Psoas muscle (tissue), 8 donors: ENCODE measurements around the gene CD2AP. TPM values are rescaled to one million over a fixed set of nuclear protein-coding genes. Genes with fewer than 3 reads are reported as not detected.

Source experiments
- ATAC-seq, 4 donors: fragments of 200-7000 bp; cut with Tn5 transposase; one replicate each; pipeline ENCODE4 v1.9.1; 2020; ENCODE audit warnings: moderate library complexity in 3 of 4, mild to moderate bottlenecking in 2 of 4
- DNase-seq, 2 donors: peaks; one replicate each; pipeline ENCODE4 v3.0.0-alpha.2; 2020
- H3K27ac ChIP-seq: fragments of 200-600 bp; one replicate; pipeline ENCODE4 v1.8.0; 2022
- H3K27me3 ChIP-seq, 3 donors: fragments of 200-600 bp in 1 of 3; one replicate each; pipeline versions ENCODE4 v1.6.1 to v1.8.0; 2013 to 2022; ENCODE audit warnings: low read length in 2 of 3, mild to moderate bottlenecking in 2 of 3, moderate library complexity in 1 of 3; ENCODE audit not compliant: insufficient read depth in 3 of 3
- H3K36me3 ChIP-seq, 2 donors: fragments of 200-600 bp in 1 of 2; one replicate each; pipeline versions ENCODE4 v1.6.1 to v1.8.0; 2013 to 2022; ENCODE audit warnings: low read depth in 1 of 2, mild to moderate bottlenecking in 1 of 2, moderate library complexity in 1 of 2; ENCODE audit not compliant: insufficient read depth in 1 of 2
- H3K4me1 ChIP-seq: fragments of 200-600 bp; one replicate; pipeline ENCODE4 v1.8.0; 2022
- H3K4me3 ChIP-seq: fragments of 200-600 bp; one replicate; pipeline ENCODE4 v1.8.0; 2022; ENCODE audit warnings: mild to moderate bottlenecking
- H3K9me3 ChIP-seq: fragments of 200-600 bp; one replicate; pipeline ENCODE4 v1.8.0; 2022
- CTCF ChIP-seq: fragments of 200-600 bp; IDR thresholded peaks from one replicate; pipeline ENCODE4 v1.8.0; 2022; ENCODE audit warnings: antibody characterized with exemption
- WGBS, 3 donors: extraction: QIAGEN DNeasy Blood & Tissue Kit; methylation state at CpG; one replicate each; pipeline versions ENCODE4 v1.1.6 to v1.1.7; 2013; 5-methylcytosine and 5-hydroxymethylcytosine counted together
- intact Hi-C, 2 donors: fragments of 100-400 bp; cut with DNase I; formaldehyde crosslinking; loops; one replicate each; pipeline versions ENCODE4 v1.11.0 to v1.14.2; 2022
- polyA plus RNA-seq, 3 donors: library from polyadenylated mRNA; stranded (reverse); fragments of 200-250 nt; gene quantifications; one replicate each; pipeline ENCODE4 v1.2.3, GENCODE V29; 2013
- total RNA-seq, 4 donors: library from RNA; stranded (reverse); fragmentation: NEBNext Ultra II Directional in 2 of 4; extraction: Animal tissue kit (Norgen Biotek cat#: 25700) in 2 of 4; gene quantifications; one replicate each; pipeline versions ENCODE4 v1.2.1 to v1.2.4, GENCODE V29; 2021 to 2023
- donor health status: healthy with polysubstance abuse.
- donor health status: DM: no; HTN: no; CAD: no; lungs with moderate emphysema.
- donor health status: Bipolar disorder and iron deficiency.
- donor health status: healthy.
- donor health status: DM: yes; HTN: yes; CAD: no.
- donor health status: DM: no; HTN: no; CAD: no.
- donor health status: DM: no; HTN: no; CAD: no.
- donor health status: DM: yes; HTN: yes; CAD: no.

The CD2AP gene
- total and polyA plus RNA-seq, 7 donors, result 3.4 to 11.7 (median 8.3) TPM

DNA sequence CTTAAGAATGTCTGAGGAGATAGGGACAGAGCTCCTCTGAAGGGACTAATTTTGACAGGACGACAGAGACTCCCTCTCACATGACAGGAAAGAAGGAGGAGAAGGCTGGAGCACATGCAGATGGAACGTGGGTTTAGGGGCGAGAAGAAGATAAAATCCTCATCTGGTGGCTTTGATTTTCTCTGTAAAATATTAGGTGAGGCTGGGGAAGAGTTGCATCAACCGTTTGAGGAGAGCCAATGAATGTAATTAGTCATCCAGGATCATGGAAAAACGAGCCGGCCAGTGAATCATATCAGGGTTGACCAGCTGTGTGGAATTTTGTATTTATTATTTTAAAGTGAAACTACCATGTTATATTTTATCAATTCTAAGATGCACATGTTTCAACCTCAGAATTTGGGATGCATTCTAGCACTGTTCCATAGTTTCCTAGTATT lies 173.9 kb downstream of the CD2AP start:
- Histone ChIP-seq H3K4me3 (no peak overlapping the region), H3K9me3 (no peaks in the 10 kb centered on the region), H3K27me3 (no peaks in the 10 kb centered on the region), H3K36me3 (no peaks in the 10 kb centered on the region), H3K4me1 (peaks cover 7% of the 10 kb centered on the region), H3K27ac (peak overlapping the region; percentile 25)
- ATAC-seq, result peak; percentile 63 to 87 (median 68)
- 15 to 31% (median 20%) methylated on average over 6 of the region's 6 CpGs for WGBS, 3 donors
- intact Hi-C loops, result no loop called here
- DNase-seq, result no peak
- TF ChIP-seq CTCF, result no peak

GRCh38 chr6:47653706-47654105 lies 176.1 kb downstream of the CD2AP start:
- WGBS, 3 donors, result 89 to 93% (median 90%) methylated on average over 5 of the region's 5 CpGs
- intact Hi-C loops, result no loop called here

DNA sequence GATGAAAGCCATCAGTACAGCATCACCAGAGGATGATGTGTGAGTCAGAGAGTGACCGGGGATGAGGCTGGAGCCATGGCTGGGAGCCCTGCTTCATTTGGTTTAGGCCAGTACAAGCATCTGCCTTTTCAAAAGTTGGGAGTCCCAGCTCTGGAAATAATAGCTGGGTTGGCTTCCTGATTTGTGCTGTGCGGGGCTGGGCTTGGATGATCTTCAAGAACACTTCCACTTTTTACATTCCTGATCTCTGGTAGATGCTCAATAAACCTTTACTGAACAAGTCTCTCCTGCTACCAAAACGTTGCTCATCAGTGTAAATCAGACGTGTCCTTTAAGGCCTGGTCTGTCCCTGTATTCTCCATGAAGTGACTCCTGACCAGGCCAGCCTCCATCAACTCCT lies 176.7 kb downstream of the CD2AP start:
- Histone ChIP-seq H3K36me3 (no peaks in the 10 kb centered on the region), H3K4me3 (no peak overlapping the region), H3K27me3 (no peaks in the 10 kb centered on the region), H3K4me1 (peaks cover 7% of the 10 kb centered on the region), H3K27ac (no peak overlapping the region), H3K9me3 (no peaks in the 10 kb centered on the region)
- DNase-seq (no peak), ATAC-seq (peak in 2 of 4 donors; percentile 34 to 48)
- intact Hi-C loops, result no loop called here
- TF ChIP-seq CTCF, result no peak
- 70 to 82% (median 80%) methylated on average over 4 of the region's 4 CpGs for WGBS, 3 donors

More at GRCh38 chr6:47653706-47654105, 176.1 kb downstream of the CD2AP start:
- ATAC-seq (no peak), DNase-seq (no peak)
- no peaks in the 10 kb centered on the region for H3K36me3 ChIP-seq
- no peak for TF ChIP-seq CTCF
- H3K9me3 ChIP-seq, result no peaks in the 10 kb centered on the region
- H3K4me1 ChIP-seq, result peaks cover 7% of the 10 kb centered on the region
- H3K27ac ChIP-seq, result no peak overlapping the region
- H3K4me3 ChIP-seq, result no peak overlapping the region
- no peaks in the 10 kb centered on the region for H3K27me3 ChIP-seq

DNA sequence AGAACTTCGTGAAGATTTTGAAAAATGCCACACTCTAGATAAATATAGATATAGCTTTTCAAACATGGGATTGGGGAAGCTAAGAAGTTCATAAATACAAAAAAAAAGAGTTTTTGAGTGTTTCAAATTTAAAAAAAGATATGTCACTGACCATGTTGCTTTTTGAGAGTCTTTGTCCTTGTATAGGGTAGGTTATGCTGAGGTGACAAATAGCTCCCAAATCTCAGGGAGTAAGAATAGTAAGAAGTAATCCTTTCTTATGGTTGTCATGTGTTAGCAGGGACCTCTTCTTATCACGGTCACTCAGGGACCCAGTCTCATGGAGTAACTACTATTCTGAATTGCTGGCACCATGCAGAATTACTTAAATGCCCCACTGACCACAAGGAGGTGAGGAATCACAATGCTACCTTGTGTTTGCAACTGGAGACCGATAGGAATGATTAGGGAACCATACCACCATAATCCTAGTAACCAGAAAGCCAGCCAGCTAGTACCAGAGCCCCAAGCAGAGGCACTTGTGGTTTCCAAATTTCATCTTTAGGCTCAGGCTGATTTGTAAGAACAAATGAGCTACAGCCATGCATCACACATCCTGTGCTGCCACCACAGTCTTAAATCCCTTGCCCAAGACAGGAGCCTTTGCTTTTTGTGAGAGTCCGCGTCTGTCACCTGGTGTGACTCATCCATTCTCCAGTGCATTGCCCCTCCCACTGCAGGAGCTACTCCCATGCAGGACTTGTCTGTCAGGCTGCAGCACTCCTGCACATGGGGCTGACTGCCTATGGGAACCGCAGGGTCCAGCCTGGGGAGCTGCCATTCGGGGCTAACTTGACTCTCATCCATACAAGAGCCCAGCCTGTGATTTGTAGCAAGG lies 178.4 kb downstream of the CD2AP start:
- no peaks in the 10 kb centered on the region for H3K27me3 ChIP-seq
- intact Hi-C loops, result no loop called here
- TF ChIP-seq CTCF, result no peak
- DNase-seq (peak in 1 of 2 donors; percentile 16), ATAC-seq (peak in 3 of 4 donors; percentile 75 to 88 (median 87))
- H3K27ac ChIP-seq, result no peak overlapping the region
- WGBS, 3 donors, result 57 to 77% (median 62%) methylated on average over 7 of the region's 7 CpGs
- H3K36me3 ChIP-seq, result no peaks in the 10 kb centered on the region
- H3K4me1 ChIP-seq, result peaks cover 4% of the 10 kb centered on the region
- H3K4me3 ChIP-seq, result no peak overlapping the region
- no peaks in the 10 kb centered on the region for H3K9me3 ChIP-seq
